ENCODE data around the gene TMEM183A.

Gene TMEM183A

DNA sequence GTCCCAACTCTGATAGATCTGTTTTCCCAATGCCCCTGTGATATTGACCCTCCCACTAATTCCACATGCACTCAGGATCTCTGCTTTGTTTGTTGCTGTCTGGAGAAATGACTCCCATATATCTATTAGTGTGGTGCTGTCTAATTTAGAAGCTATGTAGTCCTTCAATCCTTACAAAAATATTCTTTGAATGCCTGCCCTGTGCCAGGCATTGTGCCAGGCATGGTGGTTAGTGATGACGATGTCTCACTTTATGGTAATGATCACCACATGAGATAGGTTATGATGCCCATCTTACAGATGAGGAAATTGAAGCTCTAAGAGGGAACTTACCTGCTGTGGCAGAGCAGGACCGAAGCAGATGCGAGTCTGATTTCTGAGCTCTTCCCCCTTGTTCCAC is 65.7 kb downstream of the TMEM183A start:
- DNase-seq, result no peak

GRCh38 chr1:203073469-203073868 is 66.3 kb downstream of the TMEM183A start:
- DNase-seq, result no peak

Data from NCI-H1417 (cell line).